Activated naive CD4-positive, alpha-beta T cell treated with anti-CD3 and anti-CD28 coated beads, Interleukin-2, amount 50 U/mL, for 72 hours (primary cell): ENCODE data around the gene KIF20B. TPM values are rescaled to one million over a fixed set of nuclear protein-coding genes. Genes with fewer than 3 reads are reported as not detected.
A peak's percentile ranks its signal among the peaks of the same experiment; 100 is the strongest.

Source experiments
- ATAC-seq, 2 donors: fragments of 150-1000 bp; cut with Tn5 transposase; 2 replicates each; pipeline ENCODE4 v1.10.0; 2021; ENCODE audit warnings: mild to moderate bottlenecking in 2 of 2, moderate library complexity in 2 of 2
- DNase-seq, 2 donors: peaks; one replicate each; pipeline ENCODE4 v3.0.0; 2021 to 2022; ENCODE audit warnings: low spot score in 2 of 2
- H3K27ac Mint-ChIP-seq, 2 donors: one replicate each; pipeline ENCODE4 v1.8.0; 2022; ENCODE audit warnings: mild to moderate bottlenecking in 2 of 2, mixed read lengths in 2 of 2
- H3K36me3 Mint-ChIP-seq, 2 donors: one replicate each; pipeline ENCODE4 v1.8.0; 2022; ENCODE audit warnings: mixed read lengths in 2 of 2
- H3K9me3 Mint-ChIP-seq, 2 donors: one replicate each; pipeline ENCODE4 v1.8.0; 2022; ENCODE audit warnings: mixed read lengths in 2 of 2
- total RNA-seq, 2 donors: library from RNA; stranded (reverse); gene quantifications; one replicate each; pipeline ENCODE4 v1.2.3, GENCODE V29; 2022

Gene KIF20B
- total RNA-seq, 2 donors from 2014 or later = 52.7 to 76.1 TPM

DNA sequence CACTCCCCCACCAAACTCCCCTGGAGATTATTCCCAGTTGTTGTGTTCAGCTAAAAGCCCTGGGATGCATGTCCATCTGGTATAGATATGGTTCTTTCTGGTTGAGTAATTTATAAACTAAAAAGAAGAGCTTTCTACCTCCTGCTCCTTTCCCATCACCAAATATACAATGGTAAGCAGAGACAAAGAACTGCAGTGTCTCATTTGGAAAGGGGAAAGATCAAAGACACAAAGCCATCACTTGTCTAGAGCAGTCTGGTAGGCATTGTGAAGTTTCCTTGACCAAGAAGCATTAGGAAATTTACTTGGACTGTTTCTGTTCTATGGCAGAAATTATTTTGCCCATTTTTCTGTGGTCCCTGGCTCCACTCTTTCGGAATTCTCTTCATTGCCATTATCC, 31.4 kb upstream of the KIF20B start:
- Mint-ChIP-seq H3K27ac (no peak overlapping the region), H3K36me3 (no peaks in the 10 kb centered on the region), H3K9me3 (no peaks in the 10 kb centered on the region)
- DNase-seq = no peak
- no peak for ATAC-seq

DNA sequence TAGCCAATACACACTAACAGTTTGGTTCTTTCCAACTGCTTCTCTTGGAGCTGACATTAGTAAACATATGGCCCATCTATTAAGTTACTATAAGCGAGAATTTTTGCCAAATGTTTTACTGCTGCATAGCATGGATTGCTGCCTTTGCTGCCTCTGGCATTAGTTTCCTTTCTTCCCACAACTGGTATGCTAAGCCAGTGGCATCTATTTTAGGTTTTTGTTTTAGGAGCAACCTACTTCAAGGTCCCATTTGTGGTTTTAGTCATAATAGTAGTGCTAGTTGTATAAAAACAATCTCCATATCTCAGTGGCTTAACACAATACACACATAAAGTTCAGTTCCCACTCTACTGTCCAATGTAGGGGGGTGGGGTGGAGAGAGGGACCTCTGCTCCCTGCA, 30.5 kb upstream of the KIF20B start:
- DNase-seq (no peak), ATAC-seq (no peak)
- Mint-ChIP-seq H3K27ac (no peak overlapping the region), H3K9me3 (no peaks in the 10 kb centered on the region), H3K36me3 (no peaks in the 10 kb centered on the region)

DNA sequence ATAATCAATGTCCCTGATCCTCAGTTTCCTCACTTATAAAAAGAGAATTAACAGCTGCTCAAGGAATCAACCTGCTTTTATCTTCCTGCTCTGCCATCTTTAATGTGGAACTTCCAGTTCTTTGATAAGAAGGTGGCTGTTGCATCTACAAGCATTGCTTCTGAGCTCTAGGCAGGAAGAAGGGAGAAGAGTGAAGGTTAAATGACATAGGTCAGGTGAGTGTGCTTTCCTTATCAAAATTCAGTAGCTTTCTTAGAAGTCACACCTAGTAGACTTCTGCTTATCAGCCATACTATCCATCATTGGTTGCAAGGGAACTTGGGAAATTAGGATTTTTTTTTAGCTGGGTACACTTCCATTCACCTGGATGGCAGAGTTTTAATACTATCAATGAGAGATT, 24.0 kb upstream of the KIF20B start:
- H3K9me3 Mint-ChIP-seq = no peaks in the 10 kb centered on the region
- no peaks in the 10 kb centered on the region for H3K36me3 Mint-ChIP-seq
- DNase-seq (no peak), ATAC-seq (no peak)
- H3K27ac Mint-ChIP-seq = no peak overlapping the region

DNA sequence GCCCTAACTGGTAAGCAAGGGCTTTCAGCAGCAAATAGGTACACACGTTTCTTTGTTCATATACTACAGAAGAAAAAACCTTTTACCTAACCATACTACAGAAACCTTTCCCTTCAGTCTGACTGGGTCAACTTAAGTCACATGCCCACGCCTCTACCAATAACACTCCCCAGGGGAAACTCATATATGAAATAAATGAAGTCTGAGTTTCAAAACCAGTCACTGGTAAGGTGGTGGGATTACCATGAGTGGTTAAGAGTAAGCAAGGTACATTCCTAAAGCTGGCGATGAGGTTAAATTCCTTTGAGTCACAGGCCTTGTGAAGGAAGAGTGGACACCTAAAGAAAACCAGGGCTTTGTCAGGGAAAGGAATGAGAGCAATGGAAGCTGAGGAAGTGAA, 21.4 kb upstream of the KIF20B start:
- peak in 1 of 2 donors; percentile 40 for ATAC-seq
- H3K9me3 Mint-ChIP-seq = no peaks in the 10 kb centered on the region
- H3K27ac Mint-ChIP-seq = no peak overlapping the region
- no peaks in the 10 kb centered on the region for H3K36me3 Mint-ChIP-seq
- no peak for DNase-seq

DNA sequence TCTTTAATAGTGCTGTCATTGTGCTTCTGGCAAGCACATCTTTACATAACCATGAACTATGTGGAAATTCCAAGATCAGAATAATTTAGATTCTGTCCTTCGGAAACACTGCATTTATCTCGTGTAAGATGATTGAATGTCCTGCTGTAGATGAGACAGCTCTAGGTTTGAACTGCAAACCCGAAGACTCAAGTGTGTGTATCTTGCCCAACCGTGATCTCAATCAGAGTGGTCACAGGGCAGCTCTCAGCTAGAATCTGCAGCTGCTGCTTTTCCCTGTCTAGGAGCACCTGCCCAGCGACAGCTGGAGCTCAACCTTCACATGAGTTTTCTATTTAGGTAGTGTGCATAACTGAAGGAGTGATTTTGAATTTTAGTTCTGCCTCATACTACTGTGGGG, 17.5 kb upstream of the KIF20B start:
- DNase-seq = no peak
- H3K27ac Mint-ChIP-seq = no peak overlapping the region
- no peaks in the 10 kb centered on the region for H3K36me3 Mint-ChIP-seq
- no peak for ATAC-seq
- H3K9me3 Mint-ChIP-seq = no peaks in the 10 kb centered on the region

DNA sequence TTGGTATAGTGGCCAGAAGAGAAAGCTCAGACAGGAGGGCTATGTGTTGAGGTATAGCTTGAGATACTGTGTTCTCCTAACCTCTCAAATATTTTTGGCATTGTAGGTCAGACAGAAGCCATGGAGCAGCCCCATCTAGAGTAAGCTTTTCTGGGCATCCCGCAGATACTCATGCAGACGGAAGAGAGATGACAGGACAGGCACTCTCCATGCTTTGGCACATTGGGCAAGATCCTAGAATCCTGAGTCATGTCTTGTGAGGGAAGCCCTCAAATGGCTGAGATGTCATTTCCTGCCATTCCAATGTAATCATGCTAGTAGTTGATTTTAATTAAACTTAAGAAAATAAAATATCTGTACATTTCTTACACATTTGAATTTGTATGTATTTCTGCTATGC, 16.8 kb upstream of the KIF20B start:
- no peaks in the 10 kb centered on the region for H3K9me3 Mint-ChIP-seq
- H3K27ac Mint-ChIP-seq = no peak overlapping the region
- H3K36me3 Mint-ChIP-seq = no peaks in the 10 kb centered on the region
- ATAC-seq (no peak), DNase-seq (no peak)

DNA sequence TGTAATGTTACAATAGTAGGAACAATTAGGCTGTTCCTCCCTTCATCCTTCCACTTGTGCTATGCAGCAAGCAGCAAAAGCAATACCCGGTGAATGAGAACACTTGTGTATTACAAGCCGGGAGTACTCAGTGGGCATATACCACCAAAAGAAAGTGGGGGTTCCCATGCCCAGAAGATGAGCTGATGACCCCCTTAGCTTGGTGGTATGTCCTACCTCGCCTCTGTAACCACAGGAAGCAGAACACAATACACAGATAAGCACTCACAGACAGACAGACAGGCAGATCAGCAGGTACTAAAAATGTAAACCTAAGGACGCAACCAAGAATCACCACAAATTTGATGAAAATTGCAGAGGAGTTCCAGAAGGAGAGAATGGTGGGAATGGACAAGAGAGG, 15.5 kb upstream of the KIF20B start:
- no peak for DNase-seq
- no peak for ATAC-seq
- no peak overlapping the region for H3K27ac Mint-ChIP-seq

DNA sequence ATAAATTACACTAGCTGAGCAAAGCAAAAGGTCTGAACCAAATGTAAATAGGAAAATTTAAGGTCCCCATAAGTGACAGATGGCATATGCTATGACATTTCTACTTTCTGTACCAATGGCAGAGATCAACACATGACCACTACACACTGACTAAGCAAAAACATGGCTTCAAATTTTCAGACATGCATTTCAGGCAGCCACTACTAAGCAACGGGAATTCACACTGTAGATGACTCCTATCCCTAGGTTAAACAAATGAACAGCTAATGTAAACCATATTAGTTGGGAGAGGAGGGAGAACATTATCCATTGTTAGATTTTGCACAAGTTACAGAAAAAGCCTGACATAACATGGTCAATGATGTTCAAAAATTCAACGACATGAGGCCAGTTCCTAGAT, 11.4 kb upstream of the KIF20B start:
- Mint-ChIP-seq H3K27ac (no peak overlapping the region), H3K9me3 (no peaks in the 10 kb centered on the region), H3K36me3 (peaks cover 0 to 6% of the 10 kb centered on the region in 2 donors)
- DNase-seq (no peak), ATAC-seq (no peak)

More for the DNA sequence above, 15.5 kb upstream of the KIF20B start:
- Mint-ChIP-seq H3K9me3 (no peaks in the 10 kb centered on the region), H3K36me3 (no peaks in the 10 kb centered on the region)

DNA sequence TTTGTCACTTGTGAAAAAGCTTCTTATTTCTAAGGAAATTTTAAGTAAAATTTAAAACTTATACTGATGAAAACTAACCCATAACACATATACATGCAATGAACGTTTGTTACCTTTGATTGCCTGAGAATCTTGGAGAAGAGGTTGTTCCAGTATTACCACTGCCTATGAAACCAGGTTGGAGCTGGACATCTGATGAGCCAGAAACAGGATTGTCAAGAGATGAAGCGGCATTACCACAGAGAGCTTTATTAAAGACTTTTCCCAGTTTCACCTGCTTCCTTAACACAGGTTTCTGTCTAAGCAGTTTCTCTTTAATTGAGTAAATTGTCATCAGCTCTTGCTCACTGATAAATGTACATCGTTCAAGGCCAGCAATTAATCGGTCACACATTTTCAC, 9.0 kb upstream of the KIF20B start:
- Mint-ChIP-seq H3K36me3 (peaks cover 0 to 6% of the 10 kb centered on the region in 2 donors), H3K9me3 (no peaks in the 10 kb centered on the region), H3K27ac (no peak overlapping the region)
- ATAC-seq (no peak), DNase-seq (no peak)

DNA sequence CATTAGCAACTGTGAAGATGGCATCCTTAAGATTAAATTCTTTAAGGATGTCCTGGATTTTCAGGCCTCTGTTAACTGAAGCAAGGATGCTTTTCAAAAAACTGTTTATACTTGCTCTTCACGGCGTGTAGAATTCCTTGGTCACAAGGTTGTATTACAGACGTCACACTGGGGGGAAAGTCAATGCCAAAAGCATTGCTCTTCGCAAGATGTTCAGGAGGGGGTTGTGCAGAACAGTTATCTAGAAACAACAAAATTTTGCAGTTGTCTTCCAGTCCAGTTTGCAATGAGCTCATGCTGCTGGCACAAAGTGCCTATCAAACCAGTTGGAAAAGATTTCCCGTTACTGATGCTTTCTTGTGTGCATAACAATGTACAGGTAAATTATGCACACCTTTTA, 8.2 kb upstream of the KIF20B start:
- Mint-ChIP-seq H3K27ac (no peak overlapping the region), H3K36me3 (peaks cover 0 to 6% of the 10 kb centered on the region in 2 donors), H3K9me3 (no peaks in the 10 kb centered on the region)
- no peak for ATAC-seq
- no peak for DNase-seq

DNA sequence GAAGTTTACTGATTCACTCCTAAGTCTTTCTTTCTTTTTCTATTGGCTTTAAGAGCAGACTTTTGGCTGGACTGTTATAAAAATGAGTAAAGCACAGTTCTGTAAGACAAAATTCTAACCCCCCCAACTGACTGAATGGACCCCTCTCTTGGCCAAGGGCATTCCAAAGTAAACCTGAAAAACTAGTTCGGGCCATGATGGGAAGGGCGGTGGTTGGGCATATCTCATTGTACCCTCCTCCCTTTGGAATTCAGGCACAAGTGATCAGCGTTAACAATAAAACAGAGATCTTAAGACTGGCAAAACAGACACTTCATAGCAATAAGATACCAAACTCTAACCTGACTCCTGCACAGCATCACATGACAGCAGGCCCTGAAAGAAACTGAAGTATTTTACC, 6.1 kb upstream of the KIF20B start:
- Mint-ChIP-seq H3K9me3 (no peaks in the 10 kb centered on the region), H3K36me3 (peaks cover 0 to 6% of the 10 kb centered on the region in 2 donors), H3K27ac (no peak overlapping the region)
- DNase-seq (no peak), ATAC-seq (no peak)

DNA sequence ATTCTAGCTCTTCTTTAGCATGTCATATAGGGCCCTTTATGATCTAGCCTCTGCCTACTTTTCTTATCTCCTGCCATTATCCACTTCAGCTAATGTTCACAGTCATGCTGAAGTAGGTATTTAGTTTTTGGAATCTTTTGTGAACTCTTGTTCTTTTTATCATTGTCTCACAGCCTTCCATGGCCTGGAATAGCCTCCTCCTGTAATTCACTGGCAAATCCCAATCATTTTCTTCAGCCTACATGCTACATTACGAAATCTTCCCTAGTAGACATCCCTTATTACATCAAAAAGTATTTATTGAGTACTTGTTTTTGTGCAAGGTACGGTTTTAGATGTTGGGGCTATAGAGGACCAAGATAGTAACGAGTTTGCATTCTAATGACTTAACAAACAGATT, 3.4 kb upstream of the KIF20B start:
- H3K36me3 Mint-ChIP-seq = peaks cover 14 to 24% of the 10 kb centered on the region in 2 donors
- H3K9me3 Mint-ChIP-seq = no peaks in the 10 kb centered on the region
- H3K27ac Mint-ChIP-seq = no peak overlapping the region
- DNase-seq (no peak), ATAC-seq (no peak)

DNA sequence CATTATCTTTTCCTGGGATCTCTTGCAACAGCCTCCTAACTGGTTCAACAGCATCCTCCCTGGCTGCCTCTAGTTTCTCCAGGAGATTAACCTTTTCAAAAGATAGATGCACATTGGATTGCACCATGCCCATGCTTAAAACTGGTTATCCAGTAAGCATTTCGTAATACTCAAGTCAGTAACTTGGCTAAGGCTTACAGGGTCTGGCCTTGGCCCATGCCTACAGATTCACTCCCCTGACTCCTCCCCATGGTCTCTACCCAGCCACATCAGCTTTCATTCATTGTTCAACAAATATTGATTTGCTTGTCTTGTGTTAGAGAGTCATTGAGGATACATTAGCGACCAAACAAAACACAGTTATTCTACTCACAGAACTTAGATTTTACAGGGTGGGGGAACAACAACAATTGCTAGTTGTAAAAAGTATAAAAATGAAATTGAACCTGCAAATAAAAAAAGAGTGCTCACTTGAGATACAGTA, 1.8 kb upstream of the KIF20B start:
- H3K36me3 Mint-ChIP-seq = peaks cover 14 to 18% of the 10 kb centered on the region in 2 donors
- no peak overlapping the region for H3K27ac Mint-ChIP-seq
- ATAC-seq (no peak), DNase-seq (no peak)
- no peaks in the 10 kb centered on the region for H3K9me3 Mint-ChIP-seq

DNA sequence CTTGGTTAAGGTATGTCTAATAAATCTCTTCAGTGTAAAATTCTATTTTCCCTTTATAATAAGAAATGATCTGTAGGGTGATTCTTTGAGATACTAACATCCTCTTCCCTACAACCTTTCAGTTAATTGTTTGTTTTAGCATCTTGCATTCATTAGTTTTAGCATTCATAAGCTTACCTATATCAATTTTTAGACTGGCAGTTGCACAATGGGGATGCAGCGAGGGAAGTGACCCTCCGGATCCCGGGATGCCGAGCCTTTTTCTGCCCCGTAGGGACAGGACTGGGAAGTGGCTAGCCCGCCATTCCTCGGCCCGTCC, 508 bp upstream of the KIF20B start:
- peaks cover 18 to 26% of the 10 kb centered on the region in 2 donors for H3K36me3 Mint-ChIP-seq

DNA sequence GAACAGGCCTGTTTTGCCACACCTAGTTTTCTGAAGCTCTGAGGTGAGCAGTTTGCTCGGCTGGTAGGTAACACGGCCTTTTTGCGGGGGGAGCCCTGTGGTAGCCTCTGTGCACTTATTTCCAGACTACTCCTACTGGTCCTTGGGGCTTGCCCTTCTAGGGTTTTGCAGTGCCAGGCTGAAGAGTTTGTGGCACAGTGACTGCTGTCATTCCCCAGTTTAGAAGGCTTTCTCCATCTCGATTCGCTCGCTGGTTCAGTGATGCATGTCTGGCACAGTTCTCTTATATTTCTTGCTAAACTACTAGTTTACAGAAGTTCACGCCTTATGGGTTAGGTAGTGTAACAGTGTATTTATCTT, 711 bp downstream of the KIF20B start:
- Mint-ChIP-seq H3K9me3 (no peaks in the 10 kb centered on the region), H3K27ac (peak overlapping the region; percentile 94 to 98), H3K36me3 (peaks cover 18 to 26% of the 10 kb centered on the region in 2 donors)
- peak in 1 of 2 donors; percentile 24 for ATAC-seq
- DNase-seq = peak; percentile 15 to 58

More for the DNA sequence above, 508 bp upstream of the KIF20B start:
- H3K9me3 Mint-ChIP-seq = no peaks in the 10 kb centered on the region
- ATAC-seq (no peak), DNase-seq (no peak)
- peak overlapping the region; percentile 94 to 98 for H3K27ac Mint-ChIP-seq

DNA sequence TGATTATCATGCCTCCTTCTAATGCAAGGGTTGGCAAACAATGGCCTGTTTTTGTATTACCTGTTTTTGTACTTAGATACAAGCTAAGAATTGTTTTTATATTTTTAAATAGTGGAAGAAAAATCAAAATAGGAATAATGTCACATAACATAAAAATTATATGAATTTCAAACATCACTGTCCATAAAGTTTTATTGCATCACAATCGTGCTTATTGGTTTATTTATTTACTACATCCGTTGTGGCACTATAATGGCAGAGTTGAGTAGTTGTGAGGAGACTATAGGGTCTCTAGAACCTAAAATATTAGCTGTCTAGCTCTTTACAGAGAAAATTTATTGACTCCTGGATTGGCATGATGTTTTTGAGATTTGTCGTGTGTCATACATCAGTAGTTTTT, 4.1 kb downstream of the KIF20B start:
- no peak for ATAC-seq
- no peak for DNase-seq
- no peaks in the 10 kb centered on the region for H3K9me3 Mint-ChIP-seq
- no peak overlapping the region for H3K27ac Mint-ChIP-seq
- H3K36me3 Mint-ChIP-seq = peaks cover 18 to 26% of the 10 kb centered on the region in 2 donors

DNA sequence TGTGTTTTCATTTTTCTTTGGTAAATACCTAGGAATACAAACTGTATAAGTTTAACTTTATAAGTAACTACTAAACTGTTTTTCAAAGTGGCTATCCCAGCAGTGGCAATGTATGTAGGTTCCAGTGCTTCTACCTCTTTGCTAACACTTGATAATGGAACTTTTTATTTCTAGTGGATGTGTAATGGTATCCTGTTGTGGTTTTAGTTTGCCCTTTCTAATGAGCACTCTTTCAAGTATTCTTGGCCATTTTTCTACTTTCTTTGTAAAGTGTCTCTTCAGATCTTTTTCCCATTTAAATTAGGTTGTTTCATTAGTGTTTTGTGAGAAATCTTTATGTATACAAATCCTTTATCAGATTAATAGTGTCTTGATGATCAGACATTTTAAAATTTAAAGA, 4.6 kb downstream of the KIF20B start:
- H3K27ac Mint-ChIP-seq = no peak overlapping the region
- H3K9me3 Mint-ChIP-seq = no peaks in the 10 kb centered on the region
- ATAC-seq (no peak), DNase-seq (no peak)
- H3K36me3 Mint-ChIP-seq = peaks cover 13 to 21% of the 10 kb centered on the region in 2 donors

DNA sequence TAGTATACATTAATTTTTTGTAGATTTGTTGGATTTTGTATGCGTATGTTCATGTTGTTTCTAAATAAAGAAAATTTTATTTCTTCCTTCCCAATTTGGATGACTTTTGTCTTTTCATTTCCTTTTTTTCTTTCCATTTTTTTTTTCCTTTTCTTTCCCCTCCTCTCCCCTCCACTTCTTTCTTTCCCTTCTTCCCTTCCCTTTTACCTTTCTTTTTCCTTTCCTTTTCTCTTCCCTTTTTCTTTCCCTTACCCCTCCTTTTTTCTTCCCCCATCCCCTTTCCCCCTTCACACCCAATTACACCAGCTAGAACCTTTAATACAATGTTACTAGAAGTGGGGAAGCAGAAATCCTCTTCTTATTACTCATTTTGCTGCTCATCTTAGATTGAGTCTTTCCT, 6.0 kb downstream of the KIF20B start:
- peaks cover 5 to 13% of the 10 kb centered on the region in 2 donors for H3K36me3 Mint-ChIP-seq
- no peak for DNase-seq
- no peak for ATAC-seq
- peak overlapping the region in 1 of 2 donors; percentile 22 for H3K27ac Mint-ChIP-seq
- H3K9me3 Mint-ChIP-seq = no peaks in the 10 kb centered on the region

DNA sequence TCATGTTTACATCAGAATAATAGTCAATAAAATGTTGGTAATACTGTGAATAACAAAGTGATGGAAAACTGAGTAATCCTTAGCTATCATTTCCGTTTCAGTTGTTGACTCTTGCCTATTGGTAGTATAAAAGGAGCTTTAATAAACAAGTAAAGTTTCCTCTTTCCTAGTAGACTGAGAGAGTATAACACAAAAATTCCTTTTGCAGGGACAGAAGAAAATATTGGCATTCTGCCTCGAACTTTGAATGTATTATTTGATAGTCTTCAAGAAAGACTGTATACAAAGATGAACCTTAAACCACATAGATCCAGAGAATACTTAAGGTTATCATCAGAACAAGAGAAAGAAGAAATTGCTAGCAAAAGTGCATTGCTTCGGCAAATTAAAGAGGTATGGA, 9.4 kb downstream of the KIF20B start:
- Mint-ChIP-seq H3K36me3 (peaks cover under 1 to 5% of the 10 kb centered on the region in 2 donors), H3K27ac (no peak overlapping the region), H3K9me3 (no peaks in the 10 kb centered on the region)
- ATAC-seq (no peak), DNase-seq (no peak)
